Nephron progenitor cell (in vitro differentiated cells): Measurements from ENCODE around the gene ZNF618.

Experiments
- DNase-seq: peaks from one replicate; pipeline ENCODE4 v3.0.0; 2021
- H3K27ac Mint-ChIP-seq: 2 replicates; pipeline ENCODE4 v1.8.0; 2021; ENCODE audit warnings: mild to moderate bottlenecking, moderate library complexity, mixed read lengths
- H3K27me3 Mint-ChIP-seq: 2 replicates; pipeline ENCODE4 v1.8.0; 2021; ENCODE audit warnings: mild to moderate bottlenecking, low read depth, mixed read lengths; ENCODE audit not compliant: poor library complexity
- H3K36me3 Mint-ChIP-seq: 2 replicates; pipeline ENCODE4 v1.8.0; 2021; ENCODE audit warnings: low read depth, mixed read lengths
- H3K4me1 Mint-ChIP-seq: 2 replicates; pipeline ENCODE4 v1.8.0; 2021; ENCODE audit warnings: mixed read lengths
- H3K4me3 Mint-ChIP-seq: 2 replicates; pipeline ENCODE4 v1.8.0; 2021; ENCODE audit warnings: mild to moderate bottlenecking, moderate library complexity, mixed read lengths
- H3K9me3 Mint-ChIP-seq: 2 replicates; pipeline ENCODE4 v1.8.0; 2021; ENCODE audit warnings: mild to moderate bottlenecking, moderate library complexity, mixed read lengths
- TF ChIP-seq, protein P1 (sequence below): fragments of 200-600 bp; sonication (generic); IDR thresholded peaks from 2 replicates; pipeline ENCODE4 v1.5.0; 2021; ENCODE audit warnings: antibody characterized with exemption

The ZNF618 gene

DNA sequence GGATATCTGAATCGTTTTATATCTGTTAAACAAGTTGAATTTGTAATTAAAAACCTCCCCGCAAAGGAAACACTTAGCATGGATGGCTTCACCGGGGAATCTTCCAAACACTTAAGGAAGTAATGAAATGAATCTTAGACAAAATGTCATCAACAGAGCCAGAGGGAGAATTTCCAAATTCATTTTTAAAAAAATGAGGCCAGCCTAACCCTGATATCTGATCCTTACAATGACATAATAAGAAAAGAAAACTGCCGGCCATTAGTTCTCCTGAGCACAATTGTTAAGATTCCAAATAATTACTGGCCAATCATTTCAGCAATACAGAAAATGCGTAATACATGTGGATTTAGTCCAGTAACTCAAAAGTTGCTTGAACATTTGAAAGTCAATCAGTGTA is 229.1 kb downstream of the ZNF618 start:
- H3K36me3 Mint-ChIP-seq, result peaks cover 9% of the 10 kb centered on the region
- peaks cover 20% of the 10 kb centered on the region for H3K4me1 Mint-ChIP-seq
- TF ChIP-seq, protein P1, sequence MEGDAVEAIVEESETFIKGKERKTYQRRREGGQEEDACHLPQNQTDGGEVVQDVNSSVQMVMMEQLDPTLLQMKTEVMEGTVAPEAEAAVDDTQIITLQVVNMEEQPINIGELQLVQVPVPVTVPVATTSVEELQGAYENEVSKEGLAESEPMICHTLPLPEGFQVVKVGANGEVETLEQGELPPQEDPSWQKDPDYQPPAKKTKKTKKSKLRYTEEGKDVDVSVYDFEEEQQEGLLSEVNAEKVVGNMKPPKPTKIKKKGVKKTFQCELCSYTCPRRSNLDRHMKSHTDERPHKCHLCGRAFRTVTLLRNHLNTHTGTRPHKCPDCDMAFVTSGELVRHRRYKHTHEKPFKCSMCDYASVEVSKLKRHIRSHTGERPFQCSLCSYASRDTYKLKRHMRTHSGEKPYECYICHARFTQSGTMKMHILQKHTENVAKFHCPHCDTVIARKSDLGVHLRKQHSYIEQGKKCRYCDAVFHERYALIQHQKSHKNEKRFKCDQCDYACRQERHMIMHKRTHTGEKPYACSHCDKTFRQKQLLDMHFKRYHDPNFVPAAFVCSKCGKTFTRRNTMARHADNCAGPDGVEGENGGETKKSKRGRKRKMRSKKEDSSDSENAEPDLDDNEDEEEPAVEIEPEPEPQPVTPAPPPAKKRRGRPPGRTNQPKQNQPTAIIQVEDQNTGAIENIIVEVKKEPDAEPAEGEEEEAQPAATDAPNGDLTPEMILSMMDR, result no peak
- no peak overlapping the region for H3K27ac Mint-ChIP-seq
- no peak for DNase-seq
- H3K9me3 Mint-ChIP-seq, result peaks cover 28% of the 10 kb centered on the region
- H3K27me3 Mint-ChIP-seq, result peaks cover 55% of the 10 kb centered on the region
- no peak overlapping the region for H3K4me3 Mint-ChIP-seq
